Breast epithelium (tissue), 3 donors: ENCODE results near the gene PSMC3IP.
"Not testable (repeated sequence)": the region's sequence is repeated elsewhere in the genome, so short reads cannot be mapped to it uniquely, and the experiment has no call there.

Experiments
- CTCF ChIP-seq, 3 donors: fragments of 450-650 bp; IDR thresholded peaks; one replicate each; pipeline ENCODE4 v1.5.1; 2016 to 2017; ENCODE audit warnings: antibody characterized with exemption in 3 of 3, mild to moderate bottlenecking in 3 of 3, moderate library complexity in 3 of 3
- POLR2A ChIP-seq: fragments of 450-650 bp; IDR thresholded peaks from one replicate; pipeline ENCODE4 v1.6.1; 2016; ENCODE audit warnings: antibody characterized with exemption, mild to moderate bottlenecking, moderate library complexity
- POLR2AphosphoS5 ChIP-seq, 3 donors: sonication (generic); formaldehyde crosslinking; IDR thresholded peaks; one replicate each; pipeline ENCODE4 v1.6.1; 2017; ENCODE audit warnings: antibody characterized with exemption in 3 of 3

DNA sequence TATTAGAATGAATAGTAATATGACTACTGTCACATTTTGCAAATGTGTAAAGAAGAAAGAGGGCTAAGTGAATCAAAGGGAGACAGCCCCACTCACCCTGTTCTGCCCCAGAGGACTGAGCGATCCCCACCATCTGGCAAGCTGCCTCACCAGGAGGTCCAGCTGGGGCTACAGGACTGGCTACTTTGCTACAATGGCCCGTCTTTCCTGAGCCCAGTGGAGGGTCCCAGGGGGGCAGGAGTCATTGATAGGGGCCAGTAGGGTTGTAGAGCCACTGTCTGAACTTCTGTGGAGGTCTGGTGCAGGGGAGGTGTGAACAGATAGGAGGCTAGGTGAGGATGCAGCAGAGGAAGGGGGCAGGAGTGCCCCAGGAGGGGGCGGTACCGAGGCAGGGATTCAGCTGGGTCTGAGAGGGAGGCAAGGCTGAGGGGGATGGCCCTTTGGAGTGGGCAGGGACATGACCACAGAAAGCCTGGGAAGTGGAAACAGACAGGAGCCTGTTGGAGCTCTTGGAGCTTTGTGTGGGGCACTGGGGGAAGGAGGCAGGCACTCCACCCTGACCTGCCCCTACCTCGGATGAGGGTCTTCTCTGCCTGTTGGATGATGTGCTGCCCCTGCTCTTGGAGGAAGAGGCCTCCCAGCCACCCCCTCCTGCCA is 21.4 kb downstream of the PSMC3IP start:
- TF ChIP-seq POLR2A; CTCF (IDR thresholded peaks at IDR 0.05); POLR2AphosphoS5 (IDR thresholded peaks at IDR 0.05): not testable (repeated sequence)
